RWPE2 (cell line): ENCODE measurements around the gene HSPB9.

Experiments used
- ATAC-seq: fragments of 200-7000 bp; cut with Tn5 transposase; 3 replicates; pipeline ENCODE4 v1.9.1; 2021; ENCODE audit warnings: low read depth
- DNase-seq: peaks from one replicate; pipeline ENCODE4 v3.0.0-alpha.2; 2020; ENCODE audit warnings: low spot score
- H3K27ac ChIP-seq: fragments of 450-650 bp; 2 replicates; pipeline ENCODE4 v1.5.1; 2017; ENCODE audit warnings: mild to moderate bottlenecking; ENCODE audit not compliant: poor library complexity, severe bottlenecking
- H3K27me3 ChIP-seq: fragments of 250-450 bp; sonication (Bioruptor Pico); 2 replicates; pipeline ENCODE4 v1.5.1; 2021; ENCODE audit warnings: mild to moderate bottlenecking, moderate library complexity; ENCODE audit not compliant: insufficient read depth, poor library complexity, severe bottlenecking
- H3K36me3 ChIP-seq: fragments of 250-450 bp; sonication (Bioruptor Pico); 2 replicates; pipeline ENCODE4 v1.5.1; 2020; ENCODE audit warnings: low read depth, mild to moderate bottlenecking, moderate library complexity
- H3K4me1 ChIP-seq: fragments of 250-450 bp; sonication (Bioruptor Pico); 2 replicates; pipeline ENCODE4 v1.5.1; 2021; ENCODE audit warnings: mild to moderate bottlenecking, moderate library complexity; ENCODE audit not compliant: insufficient read depth, poor library complexity, severe bottlenecking
- H3K4me3 ChIP-seq: fragments of 250-450 bp; sonication (Bioruptor Pico); 2 replicates; pipeline ENCODE4 v1.5.1; 2021; ENCODE audit warnings: mild to moderate bottlenecking, moderate library complexity; ENCODE audit not compliant: severe bottlenecking
- H3K9me3 ChIP-seq: fragments of 250-450 bp; sonication (Bioruptor Pico); 2 replicates; pipeline ENCODE4 v1.5.1; 2021; ENCODE audit warnings: mild to moderate bottlenecking, moderate library complexity; ENCODE audit not compliant: severe bottlenecking
- CTCF ChIP-seq: fragments of 450-650 bp; IDR thresholded peaks from one replicate; pipeline ENCODE4 v1.5.1; 2017; ENCODE audit warnings: mild to moderate bottlenecking, moderate library complexity; ENCODE audit not compliant: poor library complexity, severe bottlenecking

The HSPB9 gene

GRCh38 chr17:42120161-42120769, 2.3 kb upstream of the HSPB9 start:
- H3K4me3 ChIP-seq = peak overlapping the region; percentile 36
- peaks cover 7% of the 10 kb centered on the region for H3K4me1 ChIP-seq
- H3K36me3 ChIP-seq = peaks cover 41% of the 10 kb centered on the region
- DNase-seq (no peak), ATAC-seq (no peak)
- no peaks in the 10 kb centered on the region for H3K9me3 ChIP-seq
- peak overlapping the region; percentile 22 for H3K27ac ChIP-seq
- no peak for TF ChIP-seq CTCF
- H3K27me3 ChIP-seq = no peaks in the 10 kb centered on the region

- Histone ChIP-seq H3K36me3 (peaks cover 42% of the 10 kb centered on the region), H3K4me1 (peaks cover 7% of the 10 kb centered on the region), H3K4me3 (peak within 1 kb of the TSS; percentile 36), H3K27me3 (no peaks in the 10 kb centered on the region), H3K9me3 (no peaks in the 10 kb centered on the region), H3K27ac (peak within 1 kb of the TSS; percentile 22)
- no peak for DNase-seq
- TF ChIP-seq CTCF = no peak
- ATAC-seq = peak; percentile 91
Observed at GRCh38 chr17:42120770-42121769, 1.5 kb upstream of the HSPB9 start, which contains the start of gene KAT2A. Gene KAT2A, minus strand, starts transcription at chr17:42121367. Its CDS starts 63 bp downstream, at chr17:42121304.

GRCh38 chr17:42124256-42124655, 1.7 kb downstream of the HSPB9 start:
- Histone ChIP-seq H3K9me3 (no peaks in the 10 kb centered on the region), H3K36me3 (peaks cover 28% of the 10 kb centered on the region), H3K4me3 (no peak overlapping the region), H3K27ac (no peak overlapping the region), H3K27me3 (no peaks in the 10 kb centered on the region), H3K4me1 (peaks cover 7% of the 10 kb centered on the region)
- ATAC-seq = no peak
- no peak for TF ChIP-seq CTCF
- DNase-seq = no peak

GRCh38 chr17:42125565-42125964, 3.0 kb downstream of the HSPB9 start:
- H3K9me3 ChIP-seq = no peaks in the 10 kb centered on the region
- no peak overlapping the region for H3K27ac ChIP-seq
- peaks cover 41% of the 10 kb centered on the region for H3K36me3 ChIP-seq
- TF ChIP-seq CTCF = no peak
- no peak for DNase-seq
- no peak for ATAC-seq
- H3K4me3 ChIP-seq = no peak overlapping the region
- H3K27me3 ChIP-seq = no peaks in the 10 kb centered on the region
- no peaks in the 10 kb centered on the region for H3K4me1 ChIP-seq
